Esophagus mucosa (tissue), 1 donor: ENCODE results near the gene GCNT3. TPM values are rescaled to one million over a fixed set of nuclear protein-coding genes. Genes with fewer than 3 reads are reported as not detected.
A peak's percentile ranks its signal among the peaks of the same experiment; 100 is the strongest.

Experiments
- ATAC-seq: fragments of 200-7000 bp; cut with Tn5 transposase; one replicate; pipeline ENCODE4 v1.9.1; 2020
- total RNA-seq: library from RNA; stranded (reverse); gene quantifications from one replicate; pipeline ENCODE4 v1.2.4, GENCODE V29; 2023
- donor health status: DM: yes; HTN: yes; CAD: no.

The GCNT3 gene, protein sequence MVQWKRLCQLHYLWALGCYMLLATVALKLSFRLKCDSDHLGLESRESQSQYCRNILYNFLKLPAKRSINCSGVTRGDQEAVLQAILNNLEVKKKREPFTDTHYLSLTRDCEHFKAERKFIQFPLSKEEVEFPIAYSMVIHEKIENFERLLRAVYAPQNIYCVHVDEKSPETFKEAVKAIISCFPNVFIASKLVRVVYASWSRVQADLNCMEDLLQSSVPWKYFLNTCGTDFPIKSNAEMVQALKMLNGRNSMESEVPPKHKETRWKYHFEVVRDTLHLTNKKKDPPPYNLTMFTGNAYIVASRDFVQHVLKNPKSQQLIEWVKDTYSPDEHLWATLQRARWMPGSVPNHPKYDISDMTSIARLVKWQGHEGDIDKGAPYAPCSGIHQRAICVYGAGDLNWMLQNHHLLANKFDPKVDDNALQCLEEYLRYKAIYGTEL
- total RNA-seq, result 11.4 TPM

- peak; percentile 59 for ATAC-seq
These were observed at the start of gene GCNT3 for GRCh38 chr15:59611276-59612260. Gene GCNT3, plus strand, starts transcription at chr15:59611783. Its CDS starts 6,456 bp downstream, at chr15:59618239.

GRCh38 chr15:59562448-59563186 is 49.0 kb upstream of the GCNT3 start:
- no peak for ATAC-seq

DNA sequence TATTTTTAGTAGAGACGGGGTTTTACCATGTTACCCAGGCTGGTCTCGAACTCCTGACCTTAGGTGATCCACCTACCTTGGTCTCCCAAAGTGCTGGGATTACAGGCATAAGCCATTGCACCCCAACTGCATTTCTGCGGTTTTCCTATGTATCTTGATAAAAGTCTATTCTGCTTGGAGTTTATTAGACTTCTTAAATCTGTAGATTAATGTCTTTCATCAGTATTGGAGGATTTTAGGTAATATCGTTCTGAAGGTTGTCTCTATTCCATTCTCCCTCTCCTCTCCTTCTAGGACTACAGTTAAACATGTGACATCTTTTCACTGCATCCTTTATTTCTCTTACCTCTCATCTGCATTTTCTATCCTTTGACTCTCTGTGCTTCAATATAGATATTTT is 46.3 kb upstream of the GCNT3 start:
- no peak for ATAC-seq

GRCh38 chr15:59567324-59567723 is 44.3 kb upstream of the GCNT3 start:
- peak; percentile 75 for ATAC-seq

- ATAC-seq, result no peak
These were observed 42.1 kb upstream of the GCNT3 start for GRCh38 chr15:59569477-59569876.

- peak; percentile 94 for ATAC-seq
These were observed 41.3 kb upstream of the GCNT3 start for GRCh38 chr15:59570315-59570714.

DNA sequence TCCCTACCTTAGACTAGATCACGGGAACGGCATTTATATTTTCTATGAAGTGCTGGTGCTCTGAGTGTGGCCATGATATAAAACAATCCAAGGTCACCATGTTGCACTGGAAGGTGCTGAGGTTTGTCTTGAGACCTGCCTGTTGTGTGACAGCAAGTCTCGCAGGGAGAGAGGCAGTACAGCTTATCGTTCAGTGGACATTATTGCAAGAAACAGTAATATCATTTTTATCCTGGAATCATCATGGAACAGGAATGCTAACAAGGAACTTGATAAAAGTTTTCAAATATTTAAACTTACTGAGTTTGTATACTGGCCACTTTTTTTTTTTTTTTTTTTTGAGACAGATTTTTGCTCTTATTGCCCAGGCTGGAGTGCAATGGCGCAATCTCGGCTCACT is 40.0 kb upstream of the GCNT3 start:
- no peak for ATAC-seq

- no peak for ATAC-seq
These were observed 28.5 kb upstream of the GCNT3 start for GRCh38 chr15:59583088-59583487.

DNA sequence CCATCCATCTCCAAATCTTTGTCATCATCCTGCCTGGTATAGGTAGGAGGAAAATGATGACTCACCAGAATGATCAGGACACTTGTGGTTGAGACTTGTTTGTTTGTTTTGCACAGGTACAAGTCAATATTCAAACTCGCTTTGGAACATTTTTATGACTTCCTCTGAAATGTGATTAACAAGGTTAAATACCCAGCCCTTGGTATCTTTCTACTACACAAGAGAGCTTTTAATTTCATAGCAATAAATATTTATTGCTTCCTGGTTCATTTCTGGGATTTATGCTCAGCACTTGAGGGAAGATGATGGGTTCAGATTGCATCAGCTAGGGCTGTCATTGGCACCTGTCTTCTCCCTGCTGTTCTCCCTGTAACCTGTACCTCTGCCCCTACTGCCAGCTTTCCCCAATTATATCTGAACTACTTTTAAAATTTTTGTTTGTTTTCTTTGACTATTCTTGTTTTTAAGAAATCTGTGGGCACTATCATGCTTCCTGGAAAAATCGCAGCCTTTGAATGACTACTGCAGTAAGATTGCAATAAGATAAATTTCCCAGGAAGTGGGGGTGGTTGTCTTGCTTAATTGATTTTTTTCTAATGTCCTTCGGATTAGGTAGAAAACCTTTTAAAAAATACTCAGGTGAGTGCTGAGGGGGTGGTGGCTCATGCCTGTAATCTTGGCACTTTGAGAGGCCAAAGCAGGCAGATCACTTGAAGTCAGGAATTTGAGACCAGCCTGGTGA is 24.3 kb upstream of the GCNT3 start:
- peak; percentile 56 for ATAC-seq

GRCh38 chr15:59590027-59590426 is 21.6 kb upstream of the GCNT3 start:
- no peak for ATAC-seq

DNA sequence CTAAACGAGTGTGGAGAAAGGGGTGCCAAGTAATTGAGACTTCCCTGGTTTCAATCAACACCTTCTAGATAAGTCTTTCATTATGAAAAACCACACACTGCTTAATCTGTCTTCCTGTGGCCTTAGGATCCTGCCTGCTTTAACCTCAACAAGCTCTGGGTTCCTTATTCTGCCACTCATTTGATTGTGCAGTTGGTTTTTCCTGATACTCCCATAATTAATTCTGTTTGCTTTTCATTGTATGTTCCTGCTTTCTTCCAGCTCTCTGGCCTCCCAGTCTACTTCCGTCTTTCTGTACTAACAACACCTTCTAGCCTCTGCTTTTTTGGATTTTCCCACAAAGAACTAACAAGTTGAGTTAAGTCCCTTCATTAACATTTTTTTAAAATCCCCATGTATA is 20.2 kb upstream of the GCNT3 start:
- ATAC-seq, result no peak

DNA sequence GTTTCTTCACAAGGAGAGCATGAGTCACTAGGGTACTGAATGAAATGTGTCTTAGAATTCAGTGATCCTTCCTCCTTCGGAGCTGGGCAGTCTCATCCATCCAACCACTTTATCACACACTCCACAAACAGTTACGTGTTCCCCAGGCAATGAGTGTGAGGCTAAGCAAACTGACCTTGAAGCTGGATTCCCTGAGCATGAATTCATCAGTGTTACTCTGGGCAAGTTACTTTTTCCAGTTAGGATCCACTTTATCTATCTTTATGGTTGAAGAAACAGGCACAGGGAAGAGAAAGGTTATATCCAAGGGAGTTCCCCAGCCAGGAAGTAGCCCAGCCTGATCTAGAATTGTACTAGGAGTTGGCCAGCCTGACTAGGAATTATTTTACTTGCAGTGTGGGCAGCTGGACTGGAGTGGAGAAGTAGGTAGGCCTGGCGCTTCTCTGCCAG is 17.1 kb upstream of the GCNT3 start:
- peak; percentile 78 for ATAC-seq

DNA sequence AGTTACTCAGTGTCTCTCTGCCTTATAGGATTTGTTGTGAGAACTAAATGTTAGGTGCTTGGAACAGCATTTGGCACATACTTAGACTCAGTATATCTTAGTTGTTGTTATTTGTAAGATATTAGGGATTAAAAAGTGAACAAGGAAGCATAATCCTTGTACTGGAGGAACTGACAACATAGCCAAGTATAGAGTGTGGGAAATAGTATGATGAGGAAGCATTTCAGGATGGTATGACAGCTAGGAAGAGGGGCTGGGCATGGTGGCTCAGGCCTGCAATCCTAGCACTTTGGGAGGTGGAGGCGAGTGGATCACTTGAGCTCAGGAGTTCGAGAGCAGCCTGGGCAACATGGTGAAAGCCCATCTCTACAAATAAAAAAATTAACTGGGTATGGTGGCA is 16.6 kb upstream of the GCNT3 start:
- ATAC-seq, result no peak

DNA sequence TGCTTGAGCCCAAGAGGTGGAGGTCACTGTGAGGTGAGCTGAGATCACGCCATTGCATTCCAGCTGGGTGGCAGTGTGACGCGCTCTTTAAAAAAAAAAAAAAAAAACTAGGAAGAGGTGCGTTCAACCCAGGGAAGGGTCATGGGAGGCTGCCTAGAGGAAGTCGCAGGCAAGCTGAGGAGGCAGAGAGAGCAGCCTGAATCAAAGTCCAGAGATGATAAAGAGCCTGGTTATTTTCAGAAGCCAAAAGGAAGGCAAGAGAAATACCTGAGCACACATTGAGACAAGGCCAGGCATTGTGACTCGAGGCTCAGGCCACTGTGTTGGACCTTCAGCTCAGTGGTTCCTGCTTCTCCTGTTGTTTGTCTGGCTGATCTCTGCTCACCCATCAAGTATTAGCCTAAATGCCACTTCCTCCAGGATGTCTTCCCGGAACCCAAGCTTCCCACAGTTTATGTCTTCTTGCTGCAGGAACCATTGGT is 16.1 kb upstream of the GCNT3 start:
- peak; percentile 32 for ATAC-seq

DNA sequence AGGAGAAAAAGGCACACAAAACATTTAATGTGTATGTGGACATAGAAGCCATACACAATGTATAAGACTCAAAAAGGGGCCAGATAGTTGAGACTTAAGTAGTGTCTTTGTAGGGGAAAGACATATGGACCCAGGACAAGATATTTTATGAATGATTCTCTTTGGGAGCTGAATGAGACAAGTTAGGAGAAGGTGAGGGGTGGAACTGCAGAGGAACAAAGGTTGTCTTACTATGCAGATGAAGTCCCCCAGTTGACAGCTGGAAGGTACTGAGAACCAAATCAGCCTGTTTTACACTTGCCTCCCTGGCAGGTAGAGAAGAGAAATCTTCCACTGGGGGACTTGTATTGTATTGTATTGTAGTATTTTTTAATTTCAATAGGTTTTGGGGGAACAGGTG is 14.9 kb upstream of the GCNT3 start:
- ATAC-seq, result no peak

DNA sequence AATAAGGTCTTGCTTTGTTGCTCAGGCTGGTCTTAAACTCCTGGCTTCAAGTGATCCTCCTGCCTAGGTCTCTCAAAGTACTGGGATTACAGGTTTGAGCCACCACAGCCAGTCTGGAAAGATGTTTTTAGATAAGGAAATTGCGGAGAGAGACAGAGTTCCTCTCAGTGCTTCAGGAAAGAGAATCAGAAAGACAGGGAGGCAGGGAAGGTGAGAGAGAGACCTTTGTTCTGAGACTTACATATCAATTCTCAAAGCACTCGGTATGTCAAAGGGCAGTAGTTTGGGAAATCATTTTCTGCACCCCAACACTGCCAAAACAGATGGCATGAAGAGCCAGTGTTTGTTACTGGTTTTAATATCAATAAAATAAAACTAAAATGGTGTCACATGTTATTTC is 13.1 kb upstream of the GCNT3 start:
- ATAC-seq, result no peak

DNA sequence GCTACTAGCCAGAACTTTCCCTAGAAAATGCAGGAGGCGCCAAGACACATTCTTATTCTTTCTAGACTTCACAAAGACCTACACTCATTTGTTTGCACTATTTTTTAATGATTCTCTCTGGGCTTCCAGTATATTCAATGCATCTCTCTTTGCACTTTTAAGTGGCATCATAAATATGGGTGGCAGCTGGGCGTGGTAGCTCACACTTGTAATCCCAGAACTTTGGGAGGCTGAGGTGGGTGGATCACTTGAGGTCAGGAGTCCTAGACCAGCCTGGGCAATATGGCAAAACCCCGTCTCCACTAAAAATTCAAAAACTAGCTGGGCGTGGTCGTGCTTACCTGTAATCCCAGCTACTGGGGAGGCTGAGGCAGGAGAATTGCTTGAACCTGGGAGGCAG is 5.6 kb upstream of the GCNT3 start:
- no peak for ATAC-seq

- no peak for ATAC-seq
These were observed 1.6 kb upstream of the GCNT3 start for GRCh38 chr15:59609730-59610712.

DNA sequence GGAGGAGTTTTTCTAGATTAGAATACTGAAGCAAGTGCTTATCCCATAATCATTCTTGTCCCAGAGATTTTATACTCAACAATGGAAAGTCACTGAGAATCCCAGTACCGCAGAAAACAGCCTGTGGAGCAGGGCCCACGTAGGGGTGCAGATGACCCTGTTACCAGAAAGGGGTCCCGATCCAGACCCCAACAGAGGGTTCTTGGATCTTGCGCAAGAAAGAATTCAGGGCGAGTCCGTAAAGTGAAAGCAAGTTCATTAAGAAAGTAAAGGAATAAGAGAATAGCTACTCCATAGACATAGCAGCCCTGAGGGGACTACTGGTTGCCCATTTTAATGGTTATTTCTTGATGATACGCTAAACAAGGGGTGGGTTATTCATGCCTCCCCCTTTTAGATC is 2.6 kb downstream of the GCNT3 start:
- no peak for ATAC-seq

DNA sequence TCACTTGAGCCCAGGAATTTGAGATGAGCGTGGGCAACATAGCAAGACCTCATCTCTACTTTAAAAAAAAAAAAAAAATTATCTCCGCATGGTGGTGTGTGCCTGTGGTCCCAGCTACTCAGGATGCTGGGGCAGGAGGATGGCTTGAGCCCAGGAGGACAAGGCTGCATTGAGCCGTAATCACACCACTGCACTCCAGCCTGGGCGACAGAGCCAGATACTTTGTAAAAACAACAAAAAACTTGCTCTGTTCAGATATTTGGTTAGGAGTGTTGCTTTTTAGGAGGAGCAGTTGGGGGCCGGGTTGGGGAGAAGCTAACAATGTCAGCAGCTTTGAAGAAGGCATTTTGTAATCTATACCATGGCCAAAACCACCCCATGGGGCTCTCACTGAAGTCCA is 4.1 kb downstream of the GCNT3 start:
- ATAC-seq, result no peak
